Nephron (organoid): ENCODE data around the gene PLCB3.

Experiments used
- H3K27ac Mint-ChIP-seq, 3 experiments: 2 replicates each; pipeline ENCODE4 v1.8.0; 2020; ENCODE audit warnings: mixed read lengths in 3 of 3, mild to moderate bottlenecking in 2 of 3, moderate library complexity in 1 of 3
- H3K27me3 Mint-ChIP-seq: 2 replicates; pipeline ENCODE4 v1.8.0; 2021; ENCODE audit warnings: low read depth, mild to moderate bottlenecking, moderate library complexity, mixed read lengths
- H3K36me3 Mint-ChIP-seq: 2 replicates; pipeline ENCODE4 v1.8.0; 2020; ENCODE audit warnings: low read depth, mixed read lengths
- H3K4me1 Mint-ChIP-seq: 2 replicates; pipeline ENCODE4 v1.8.0; 2020; ENCODE audit warnings: mixed read lengths
- H3K4me3 Mint-ChIP-seq, 3 experiments: 2 replicates each; pipeline ENCODE4 v1.8.0; 2020; ENCODE audit warnings: mild to moderate bottlenecking in 3 of 3, mixed read lengths in 3 of 3, moderate library complexity in 2 of 3
- H3K9me3 Mint-ChIP-seq: 2 replicates; pipeline ENCODE4 v1.8.0; 2020; ENCODE audit warnings: mixed read lengths
- TF ChIP-seq, protein P1 (sequence below), 3 experiments: fragments of 200-600 bp; sonication (generic); IDR thresholded peaks; one replicate each; pipeline ENCODE4 v1.5.0; 2021; ENCODE audit warnings: antibody characterized with exemption in 3 of 3; ENCODE audit not compliant: unreplicated experiment in 3 of 3

Gene PLCB3

GRCh38 chr11:64278576-64279190 is 27.4 kb downstream of the PLCB3 start:
- Mint-ChIP-seq H3K27ac (peak overlapping the region in 1 of 3 experiments; percentile 16), H3K9me3 (no peaks in the 10 kb centered on the region), H3K27me3 (no peaks in the 10 kb centered on the region), H3K4me3 (no peak overlapping the region), H3K36me3 (peaks cover 24% of the 10 kb centered on the region), H3K4me1 (peaks cover 4% of the 10 kb centered on the region)
- TF ChIP-seq, protein P1, sequence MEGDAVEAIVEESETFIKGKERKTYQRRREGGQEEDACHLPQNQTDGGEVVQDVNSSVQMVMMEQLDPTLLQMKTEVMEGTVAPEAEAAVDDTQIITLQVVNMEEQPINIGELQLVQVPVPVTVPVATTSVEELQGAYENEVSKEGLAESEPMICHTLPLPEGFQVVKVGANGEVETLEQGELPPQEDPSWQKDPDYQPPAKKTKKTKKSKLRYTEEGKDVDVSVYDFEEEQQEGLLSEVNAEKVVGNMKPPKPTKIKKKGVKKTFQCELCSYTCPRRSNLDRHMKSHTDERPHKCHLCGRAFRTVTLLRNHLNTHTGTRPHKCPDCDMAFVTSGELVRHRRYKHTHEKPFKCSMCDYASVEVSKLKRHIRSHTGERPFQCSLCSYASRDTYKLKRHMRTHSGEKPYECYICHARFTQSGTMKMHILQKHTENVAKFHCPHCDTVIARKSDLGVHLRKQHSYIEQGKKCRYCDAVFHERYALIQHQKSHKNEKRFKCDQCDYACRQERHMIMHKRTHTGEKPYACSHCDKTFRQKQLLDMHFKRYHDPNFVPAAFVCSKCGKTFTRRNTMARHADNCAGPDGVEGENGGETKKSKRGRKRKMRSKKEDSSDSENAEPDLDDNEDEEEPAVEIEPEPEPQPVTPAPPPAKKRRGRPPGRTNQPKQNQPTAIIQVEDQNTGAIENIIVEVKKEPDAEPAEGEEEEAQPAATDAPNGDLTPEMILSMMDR (IDR thresholded peaks at IDR 0.05; ENCODE audit: unreplicated experiment in 3 of 3) = no peak

DNA sequence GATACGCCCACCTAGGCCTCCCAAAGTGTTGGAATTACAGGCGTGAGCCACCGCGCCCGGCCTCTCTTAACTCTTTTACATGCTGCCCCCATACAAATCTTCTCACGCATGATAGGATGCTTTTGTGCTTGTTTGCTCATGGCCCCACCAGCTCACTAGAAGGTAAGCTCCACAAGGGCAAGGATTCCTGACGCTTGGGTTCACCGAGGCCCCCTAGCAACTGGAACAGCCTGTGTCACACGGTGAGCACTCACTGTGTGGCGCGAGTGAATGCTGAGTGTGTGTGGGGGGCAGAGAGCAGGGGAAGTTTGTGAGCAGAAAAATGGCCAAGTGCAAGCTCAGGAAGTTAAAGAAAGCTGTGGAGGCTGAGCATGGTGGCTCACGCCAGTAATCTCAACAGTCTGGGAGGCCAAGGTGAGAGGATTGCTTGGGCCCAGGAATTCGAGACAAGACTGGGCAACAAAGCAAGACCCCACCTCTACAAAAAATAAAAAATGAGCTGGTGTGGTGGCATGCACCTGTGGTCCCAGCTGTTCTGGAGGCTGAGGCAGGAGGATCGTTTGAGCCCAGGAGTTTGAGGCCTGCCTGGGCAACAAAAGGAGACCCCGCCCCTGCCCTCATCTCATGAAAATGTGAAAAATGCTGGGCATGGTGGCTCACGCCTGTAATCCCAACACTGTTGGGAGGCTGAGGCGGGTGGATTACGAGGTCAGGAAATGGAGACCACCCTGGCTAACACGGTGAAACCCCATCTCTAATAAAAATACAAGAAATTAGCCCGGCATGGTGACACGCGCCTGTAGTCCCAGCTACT is 30.8 kb downstream of the PLCB3 start:
- Mint-ChIP-seq H3K4me3 (peak overlapping the region; percentile 49 to 75 (median 56)), H3K27me3 (no peaks in the 10 kb centered on the region), H3K9me3 (no peaks in the 10 kb centered on the region), H3K4me1 (peaks cover 12% of the 10 kb centered on the region), H3K36me3 (peaks cover 24% of the 10 kb centered on the region), H3K27ac (no peak overlapping the region)
- TF ChIP-seq, protein P1 (IDR thresholded peaks at IDR 0.05; ENCODE audit: unreplicated experiment in 3 of 3) = no peak

- TF ChIP-seq, protein P1 (IDR thresholded peaks at IDR 0.05; ENCODE audit: unreplicated experiment in 3 of 3) = no peak
- H3K27ac Mint-ChIP-seq = no peak overlapping the region
- peaks cover 12% of the 10 kb centered on the region for H3K4me1 Mint-ChIP-seq
- H3K27me3 Mint-ChIP-seq = peaks cover 3% of the 10 kb centered on the region
- peaks cover 24% of the 10 kb centered on the region for H3K36me3 Mint-ChIP-seq
- H3K4me3 Mint-ChIP-seq = peak overlapping the region; percentile 85 to 90 (median 88)
- H3K9me3 Mint-ChIP-seq = no peaks in the 10 kb centered on the region
Measured at GRCh38 chr11:64283092-64283491, 31.8 kb downstream of the PLCB3 start.

DNA sequence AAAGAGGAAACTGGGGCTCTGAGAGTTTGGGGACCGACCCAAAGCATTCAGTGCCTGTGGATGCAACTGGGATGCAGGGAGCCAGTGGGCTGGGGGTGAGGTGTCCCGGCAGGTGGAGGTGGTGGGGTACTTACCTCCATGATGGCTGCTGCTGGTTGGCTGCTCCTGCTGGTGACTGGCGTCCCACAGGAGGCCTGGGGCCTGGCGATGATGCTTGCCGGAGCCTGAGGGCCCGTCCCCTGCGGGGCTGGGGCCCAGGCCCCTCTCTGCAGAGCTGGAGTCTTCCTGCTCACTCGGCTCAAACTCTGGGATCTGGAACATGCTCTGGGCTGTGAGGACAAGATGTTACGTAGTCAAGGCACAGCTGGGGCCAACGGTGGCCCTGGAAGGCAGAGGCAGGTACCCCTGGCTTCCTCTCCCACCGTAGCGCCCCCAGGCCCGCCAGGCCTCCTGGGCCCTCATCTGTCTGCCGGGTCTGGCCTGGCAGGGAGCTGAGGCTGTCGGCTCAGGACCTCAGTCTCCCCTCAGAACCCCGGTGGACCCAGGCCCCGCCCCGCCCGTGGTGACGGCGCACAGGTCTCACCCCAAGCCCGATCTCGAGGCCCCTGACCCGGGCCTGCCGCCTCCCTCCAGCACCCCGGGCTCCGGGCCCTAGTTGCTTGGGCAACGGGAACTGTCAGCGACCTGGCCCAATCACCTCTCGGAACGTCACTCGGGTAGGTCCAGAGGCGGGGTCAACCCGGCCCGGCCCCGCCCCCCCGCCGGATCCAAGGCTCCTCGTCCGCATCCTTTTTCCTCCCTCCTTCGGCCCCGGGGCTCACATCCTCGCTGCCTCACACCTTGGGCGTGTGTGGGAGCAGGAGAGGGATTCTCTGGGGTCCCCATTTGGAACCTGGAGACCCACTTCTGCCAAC is 33.0 kb downstream of the PLCB3 start, which contains the start of gene BAD:
BAD (minus strand) TSS at position 618 of the 914 bp plus-strand sequence; CDS start at position 321, 297 bp downstream.
- H3K4me1 Mint-ChIP-seq = peaks cover 8% of the 10 kb centered on the region
- H3K4me3 Mint-ChIP-seq = peak within 1 kb of the TSS; percentile 90 to 93 (median 93)
- H3K9me3 Mint-ChIP-seq = no peaks in the 10 kb centered on the region
- H3K36me3 Mint-ChIP-seq = peaks cover 22% of the 10 kb centered on the region
- peak within 1 kb of the TSS; percentile 35 to 88 (median 86) for H3K27ac Mint-ChIP-seq
- peaks cover 13% of the 10 kb centered on the region for H3K27me3 Mint-ChIP-seq
- TF ChIP-seq, protein P1 (IDR thresholded peaks at IDR 0.05; ENCODE audit: unreplicated experiment in 3 of 3) = no peak

- Mint-ChIP-seq H3K27me3 (peaks cover 23% of the 10 kb centered on the region), H3K9me3 (no peaks in the 10 kb centered on the region), H3K36me3 (peaks cover 22% of the 10 kb centered on the region), H3K4me3 (peak within 1 kb of the TSS; percentile 92 to 93 (median 93)), H3K27ac (peak within 1 kb of the TSS; percentile 54 to 89 (median 88)), H3K4me1 (peaks cover 8% of the 10 kb centered on the region)
- TF ChIP-seq, protein P1 (IDR thresholded peaks at IDR 0.05; ENCODE audit: unreplicated experiment in 3 of 3) = no peak
Measured at GRCh38 chr11:64284962-64285884, 33.9 kb downstream of the PLCB3 start, which contains the start of gene GPR137. Gene GPR137, plus strand, starts transcription at chr11:64285848. Its CDS starts 677 bp downstream, at chr11:64286525.
